Progenitor cell of endocrine pancreas (in vitro differentiated cells): ENCODE measurements around the gene HP1BP3. TPM values are rescaled to one million over a fixed set of nuclear protein-coding genes. Genes with fewer than 3 reads are reported as not detected.

Experiments
- DNase-seq: peaks from one replicate; pipeline ENCODE4 v3.0.0; 2021; ENCODE audit warnings: low spot score; ENCODE audit not compliant: unreplicated experiment
- H3K27ac Mint-ChIP-seq: 2 replicates; pipeline ENCODE4 v1.8.0; 2021; ENCODE audit warnings: mild to moderate bottlenecking, moderate library complexity, mixed read lengths
- H3K27me3 Mint-ChIP-seq: 2 replicates; pipeline ENCODE4 v1.8.0; 2021; ENCODE audit warnings: mixed read lengths
- H3K36me3 Mint-ChIP-seq: 2 replicates; pipeline ENCODE4 v1.8.0; 2022; ENCODE audit warnings: mixed read lengths; ENCODE audit not compliant: insufficient read depth
- H3K4me1 Mint-ChIP-seq: 2 replicates; pipeline ENCODE4 v1.8.0; 2021; ENCODE audit warnings: low read depth, mixed read lengths
- H3K4me3 Mint-ChIP-seq: 2 replicates; pipeline ENCODE4 v1.8.0; 2021; ENCODE audit warnings: low read depth, mild to moderate bottlenecking, moderate library complexity, mixed read lengths
- H3K9me3 Mint-ChIP-seq: 2 replicates; pipeline ENCODE4 v1.8.0; 2021; ENCODE audit warnings: low read depth, mixed read lengths
- CTCF ChIP-seq: fragments of 200-600 bp; sonication (generic); IDR thresholded peaks from one replicate; pipeline ENCODE4 v1.5.0; 2021; ENCODE audit warnings: antibody characterized with exemption, mild to moderate bottlenecking; ENCODE audit not compliant: unreplicated experiment
- total RNA-seq: library from RNA; stranded (reverse); gene quantifications from 2 replicates; pipeline ENCODE4 v1.2.1, GENCODE V29; 2021

HP1BP3 gene
- total RNA-seq, 1 donor from 2014 or later: 385 TPM

GRCh38 chr1:20695515-20695914, 91.6 kb downstream of the HP1BP3 start:
- peaks cover 1% of the 10 kb centered on the region for H3K4me1 Mint-ChIP-seq
- no peak for DNase-seq
- H3K4me3 Mint-ChIP-seq: no peak overlapping the region
- H3K36me3 Mint-ChIP-seq: no peaks in the 10 kb centered on the region
- no peak overlapping the region for H3K27ac Mint-ChIP-seq
- no peaks in the 10 kb centered on the region for H3K9me3 Mint-ChIP-seq
- no peak for TF ChIP-seq CTCF
- peaks cover 10% of the 10 kb centered on the region for H3K27me3 Mint-ChIP-seq

GRCh38 chr1:20693623-20694022, 93.5 kb downstream of the HP1BP3 start:
- H3K4me1 Mint-ChIP-seq: peaks cover 1% of the 10 kb centered on the region
- TF ChIP-seq CTCF: no peak
- no peak overlapping the region for H3K4me3 Mint-ChIP-seq
- H3K36me3 Mint-ChIP-seq: no peaks in the 10 kb centered on the region
- H3K27me3 Mint-ChIP-seq: peaks cover 7% of the 10 kb centered on the region
- no peaks in the 10 kb centered on the region for H3K9me3 Mint-ChIP-seq
- H3K27ac Mint-ChIP-seq: no peak overlapping the region
- no peak for DNase-seq

Other genes with a start within 250 kb of the HP1BP3 start
- 0.10 and 0.16 TPM in 2 replicates for gene FAM43B, start 234.7 kb downstream of the HP1BP3 start, total RNA-seq
- not detected in 2 replicates for gene CDA, start 198.2 kb downstream of the HP1BP3 start, total RNA-seq
- gene PINK1, start 153.8 kb downstream of the HP1BP3 start, total RNA-seq: 25.0 and 28.0 TPM in 2 replicates
- 273 and 276 TPM in 2 replicates for gene DDOST, start 125.9 kb downstream of the HP1BP3 start, total RNA-seq
- 0.64 and 1.1 TPM in 2 replicates for gene KIF17, start 69.3 kb downstream of the HP1BP3 start, total RNA-seq
- gene SH2D5, start 54.6 kb downstream of the HP1BP3 start, total RNA-seq: 0.53 and 1.2 TPM in 2 replicates